Ovary (tissue), 9 donors: ENCODE data around the gene MGAT5. TPM values are rescaled to one million over a fixed set of nuclear protein-coding genes. Genes with fewer than 3 reads are reported as not detected.

Experiments used
- DNase-seq, 5 donors: peaks; one replicate each; pipeline ENCODE4 v3.0.0-alpha.2; 2019 to 2020
- H3K27ac ChIP-seq, 2 donors: fragments of 200-600 bp; one replicate each; pipeline versions ENCODE4 v1.5.1 to v1.8.0; 2019 to 2022
- H3K27me3 ChIP-seq: fragments of 200-600 bp; one replicate; pipeline ENCODE4 v1.8.0; 2022
- H3K36me3 ChIP-seq: fragments of 200-600 bp; sonication (generic); one replicate; pipeline ENCODE4 v1.5.1; 2019
- H3K4me1 ChIP-seq: one replicate; pipeline ENCODE4 v1.8.1; 2013; ENCODE audit warnings: mild to moderate bottlenecking, moderate library complexity; ENCODE audit not compliant: insufficient read depth
- H3K4me3 ChIP-seq: fragments of 200-600 bp; sonication (generic); one replicate; pipeline ENCODE4 v1.5.1; 2017
- H3K9me3 ChIP-seq, 2 donors: fragments of 200-600 bp in 1 of 2; sonication (generic) in 1 of 2; one replicate each; pipeline versions ENCODE4 v1.5.1 to v1.8.1; 2013 to 2019; ENCODE audit warnings: mild to moderate bottlenecking in 1 of 2, moderate library complexity in 1 of 2
- CTCF ChIP-seq, 3 donors: fragments of 450-650 bp in 2 of 3; fragments of 200-600 bp in 1 of 3; IDR thresholded peaks; one replicate each; pipeline versions ENCODE4 v1.5.1 to v1.8.0; 2016 to 2022; ENCODE audit warnings: antibody characterized with exemption in 3 of 3, mild to moderate bottlenecking in 1 of 3
- EP300 ChIP-seq: sonication (generic); formaldehyde crosslinking; IDR thresholded peaks from one replicate; pipeline ENCODE4 v1.6.1; 2017; ENCODE audit warnings: antibody characterized with exemption
- POLR2A ChIP-seq: fragments of 450-650 bp; IDR thresholded peaks from one replicate; pipeline ENCODE4 v1.6.1; 2017; ENCODE audit warnings: antibody characterized with exemption, mild to moderate bottlenecking, moderate library complexity
- WGBS, 3 donors: extraction: QIAGEN DNeasy Blood & Tissue Kit in 1 of 3; methylation state at CpG; one replicate each; pipeline versions ENCODE4 v1.1.5 to v1.1.7; 2013 to 2017; 5-methylcytosine and 5-hydroxymethylcytosine counted together
- intact Hi-C, 4 donors: fragments of 100-400 bp; cut with DNase I; formaldehyde crosslinking; loops; one replicate each; pipeline versions ENCODE4 v1.11.0 to v1.15.1; 2022 to 2023
- polyA plus RNA-seq, 2 donors: library from polyadenylated mRNA; stranded (reverse); fragments of 200-250 nt in 1 of 2; fragments of 350-450 nt in 1 of 2; fragmentation: Illumina TruSeq in 1 of 2; extraction: RNeasy Lipid Tissue Mini Kit (QIAGEN cat#74804) in 1 of 2; gene quantifications; one replicate each; pipeline ENCODE4 v1.2.3, GENCODE V29; 2013 to 2014
- total RNA-seq, 7 donors: library from RNA; depleted of rRNA in 2 of 7; stranded (reverse); fragments of >200 nt in 2 of 7; fragmentation: NEBNext Ultra II Directional in 3 of 7; extraction: Animal tissue kit (Norgen Biotek cat#: 25700) in 3 of 7; gene quantifications; one replicate each; pipeline versions ENCODE4 v1.1.0 to v1.2.4, GENCODE V29; 2016 to 2023
- donor health status: DM: no; HTN: no; CAD: no; lungs with moderate emphysema.
- donor health status: DM: no; HTN: no; CAD: no.
- donor health status: Bipolar disorder and iron deficiency.
- donor health status: DM: yes; HTN: yes; CAD: no.
- donor health status: DM: no; HTN: no; CAD: no.
- donor health status: DM: yes; HTN: yes; CAD: no.

MGAT5 gene
- total and polyA plus RNA-seq, 9 donors: 11.3 to 61.2 (median 32.4) TPM

GRCh38 chr2:134260713-134261112 is 6.8 kb downstream of the MGAT5 start:
- no peak for TF ChIP-seq POLR2A
- no peak for TF ChIP-seq CTCF (IDR thresholded peaks at IDR 0.05)
- TF ChIP-seq EP300: no peak
- peaks cover 24% of the 10 kb centered on the region for H3K4me1 ChIP-seq

GRCh38 chr2:134261398-134262131 is 7.7 kb downstream of the MGAT5 start:
- WGBS, 3 donors: 42 to 50% (median 43%) methylated on average over 6 of the region's 6 CpGs
- Histone ChIP-seq H3K27ac (no peak overlapping the region), H3K4me3 (no peak overlapping the region), H3K4me1 (peaks cover 24% of the 10 kb centered on the region), H3K27me3 (no peaks in the 10 kb centered on the region), H3K36me3 (no peaks in the 10 kb centered on the region), H3K9me3 (no peaks in the 10 kb centered on the region)
- DNase-seq: no peak
- intact Hi-C loops: no loop called here
- TF ChIP-seq POLR2A (no peak), CTCF (IDR thresholded peaks at IDR 0.05) (no peak), EP300 (no peak)

More at GRCh38 chr2:134260713-134261112, 6.8 kb downstream of the MGAT5 start:
- intact Hi-C loops: no loop called here
- Histone ChIP-seq H3K9me3 (no peaks in the 10 kb centered on the region), H3K4me3 (no peak overlapping the region), H3K27me3 (no peaks in the 10 kb centered on the region), H3K36me3 (no peaks in the 10 kb centered on the region), H3K27ac (no peak overlapping the region)
- 23 to 40% (median 31%) methylated on average over 2 of the region's 2 CpGs for WGBS, 3 donors
- DNase-seq: peak in 1 of 5 donors; percentile 42

DNA sequence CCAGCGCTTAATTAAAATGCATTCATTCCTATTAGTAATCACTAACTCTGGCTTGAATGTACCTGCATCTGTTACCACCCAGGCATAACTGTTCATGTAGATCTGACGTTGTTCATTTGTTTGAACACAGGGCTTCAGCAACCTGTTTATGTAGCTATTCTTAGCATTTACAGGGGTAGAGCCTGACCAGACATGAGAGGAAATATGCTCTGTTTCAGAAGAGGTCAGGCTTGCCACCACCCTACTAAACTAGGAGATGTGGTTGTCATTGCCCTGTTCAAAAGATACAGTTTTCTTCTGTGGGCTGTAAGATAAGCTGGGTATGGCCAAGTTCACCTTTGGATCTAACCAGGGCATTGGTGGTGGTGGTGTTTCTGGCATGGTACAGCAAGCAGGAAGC is 8.8 kb downstream of the MGAT5 start:
- no peak overlapping the region for H3K4me3 ChIP-seq
- H3K27ac ChIP-seq: no peak overlapping the region
- intact Hi-C loops: no loop called here
- H3K9me3 ChIP-seq: no peaks in the 10 kb centered on the region
- TF ChIP-seq POLR2A: no peak
- TF ChIP-seq CTCF (IDR thresholded peaks at IDR 0.05): no peak
- TF ChIP-seq EP300: no peak
- DNase-seq: no peak
- H3K4me1 ChIP-seq: peaks cover 24% of the 10 kb centered on the region
- 96 to 100% (median 97%) methylated on average over 2 of the region's 2 CpGs for WGBS, 3 donors
- no peaks in the 10 kb centered on the region for H3K36me3 ChIP-seq
- no peaks in the 10 kb centered on the region for H3K27me3 ChIP-seq

- H3K4me3 ChIP-seq: no peak overlapping the region
- TF ChIP-seq POLR2A: no peak
- TF ChIP-seq CTCF (IDR thresholded peaks at IDR 0.05): no peak
- TF ChIP-seq EP300: no peak
- no peaks in the 10 kb centered on the region for H3K9me3 ChIP-seq
- 83 to 90% (median 88%) methylated on average over 5 of the region's 5 CpGs for WGBS, 3 donors
- H3K27ac ChIP-seq: no peak overlapping the region
- no peaks in the 10 kb centered on the region for H3K4me1 ChIP-seq
- H3K27me3 ChIP-seq: no peaks in the 10 kb centered on the region
- no peaks in the 10 kb centered on the region for H3K36me3 ChIP-seq
- DNase-seq: no peak
- intact Hi-C loops: no loop called here
Observed at GRCh38 chr2:134268265-134268664, 14.4 kb downstream of the MGAT5 start.
